Chondrocyte (in vitro differentiated cells): Measurements from ENCODE around the gene ULBP3. TPM values are rescaled to one million over a fixed set of nuclear protein-coding genes. Genes with fewer than 3 reads are reported as not detected.
A peak's percentile ranks its signal among the peaks of the same experiment; 100 is the strongest.

Source experiments
- DNase-seq: peaks from one replicate; pipeline ENCODE4 v3.0.0; 2021; ENCODE audit warnings: mixed read lengths, low spot score
- H3K27ac Mint-ChIP-seq: one replicate; pipeline ENCODE4 v1.8.0; 2021; ENCODE audit warnings: mild to moderate bottlenecking, moderate library complexity, mixed read lengths; ENCODE audit not compliant: unreplicated experiment
- H3K27me3 Mint-ChIP-seq: 2 replicates; pipeline ENCODE4 v1.8.0; 2021; ENCODE audit warnings: low read depth, mixed read lengths
- H3K36me3 Mint-ChIP-seq: 2 replicates; pipeline ENCODE4 v1.8.0; 2021; ENCODE audit warnings: low read depth, mixed read lengths
- H3K4me1 Mint-ChIP-seq: 2 replicates; pipeline ENCODE4 v1.8.0; 2021; ENCODE audit warnings: low read depth, mild to moderate bottlenecking, mixed read lengths
- H3K4me3 Mint-ChIP-seq: one replicate; pipeline ENCODE4 v1.8.0; 2021; ENCODE audit warnings: mild to moderate bottlenecking, moderate library complexity, mixed read lengths; ENCODE audit not compliant: unreplicated experiment
- H3K9me3 Mint-ChIP-seq: 2 replicates; pipeline ENCODE4 v1.8.0; 2021; ENCODE audit warnings: low read depth, mixed read lengths
- CTCF ChIP-seq: fragments of 200-600 bp; sonication (generic); IDR thresholded peaks from 2 replicates; pipeline ENCODE4 v1.5.0; 2021; ENCODE audit warnings: antibody characterized with exemption, mild to moderate bottlenecking, moderate library complexity
- total RNA-seq: library from RNA; stranded (reverse); gene quantifications from 3 replicates; pipeline ENCODE4 v1.2.1, GENCODE V29; 2021

ULBP3 gene
- total RNA-seq, 1 donor from 2014 or later: 5.0 TPM

GRCh38 chr6:150037526-150038201, 31.3 kb downstream of the ULBP3 start:
- Mint-ChIP-seq H3K36me3 (peaks cover 15% of the 10 kb centered on the region), H3K27ac (no peak overlapping the region), H3K4me1 (peaks cover 15% of the 10 kb centered on the region), H3K27me3 (peaks cover 91% of the 10 kb centered on the region), H3K4me3 (peak overlapping the region; percentile 63), H3K9me3 (peaks cover 7% of the 10 kb centered on the region)
- DNase-seq: no peak
- TF ChIP-seq CTCF: no peak

- Mint-ChIP-seq H3K9me3 (peaks cover 7% of the 10 kb centered on the region), H3K4me1 (peaks cover 15% of the 10 kb centered on the region), H3K27ac (no peak overlapping the region), H3K36me3 (peaks cover 14% of the 10 kb centered on the region), H3K4me3 (no peak overlapping the region), H3K27me3 (peaks cover 82% of the 10 kb centered on the region)
- DNase-seq: no peak
- no peak for TF ChIP-seq CTCF
Measured at GRCh38 chr6:150036081-150036480, 32.8 kb downstream of the ULBP3 start.

GRCh38 chr6:150033207-150033771, 35.6 kb downstream of the ULBP3 start:
- Mint-ChIP-seq H3K4me3 (no peak overlapping the region), H3K27me3 (peaks cover 71% of the 10 kb centered on the region), H3K36me3 (peaks cover 13% of the 10 kb centered on the region), H3K9me3 (peaks cover 7% of the 10 kb centered on the region), H3K4me1 (peaks cover 12% of the 10 kb centered on the region), H3K27ac (no peak overlapping the region)
- no peak for DNase-seq
- TF ChIP-seq CTCF: no peak

GRCh38 chr6:150032598-150032997, 36.3 kb downstream of the ULBP3 start:
- H3K4me1 Mint-ChIP-seq: peaks cover 7% of the 10 kb centered on the region
- TF ChIP-seq CTCF: no peak
- peaks cover 7% of the 10 kb centered on the region for H3K9me3 Mint-ChIP-seq
- H3K36me3 Mint-ChIP-seq: peaks cover 13% of the 10 kb centered on the region
- H3K27ac Mint-ChIP-seq: no peak overlapping the region
- DNase-seq: no peak
- H3K4me3 Mint-ChIP-seq: no peak overlapping the region
- peaks cover 72% of the 10 kb centered on the region for H3K27me3 Mint-ChIP-seq

GRCh38 chr6:150030611-150031010, 38.3 kb downstream of the ULBP3 start:
- Mint-ChIP-seq H3K9me3 (peaks cover 7% of the 10 kb centered on the region), H3K27me3 (peaks cover 59% of the 10 kb centered on the region), H3K4me3 (no peak overlapping the region), H3K36me3 (peaks cover 9% of the 10 kb centered on the region), H3K27ac (no peak overlapping the region), H3K4me1 (no peaks in the 10 kb centered on the region)
- DNase-seq: no peak
- TF ChIP-seq CTCF: no peak
